Glomerular visceral epithelial cell (primary cell): ENCODE measurements around the gene BPIFB2.

ENCODE experiments used
- DNase-seq: peaks from one replicate; pipeline ENCODE4 v3.0.0-alpha.2; 2016; ENCODE audit errors: extremely low spot score

BPIFB2 gene

DNA sequence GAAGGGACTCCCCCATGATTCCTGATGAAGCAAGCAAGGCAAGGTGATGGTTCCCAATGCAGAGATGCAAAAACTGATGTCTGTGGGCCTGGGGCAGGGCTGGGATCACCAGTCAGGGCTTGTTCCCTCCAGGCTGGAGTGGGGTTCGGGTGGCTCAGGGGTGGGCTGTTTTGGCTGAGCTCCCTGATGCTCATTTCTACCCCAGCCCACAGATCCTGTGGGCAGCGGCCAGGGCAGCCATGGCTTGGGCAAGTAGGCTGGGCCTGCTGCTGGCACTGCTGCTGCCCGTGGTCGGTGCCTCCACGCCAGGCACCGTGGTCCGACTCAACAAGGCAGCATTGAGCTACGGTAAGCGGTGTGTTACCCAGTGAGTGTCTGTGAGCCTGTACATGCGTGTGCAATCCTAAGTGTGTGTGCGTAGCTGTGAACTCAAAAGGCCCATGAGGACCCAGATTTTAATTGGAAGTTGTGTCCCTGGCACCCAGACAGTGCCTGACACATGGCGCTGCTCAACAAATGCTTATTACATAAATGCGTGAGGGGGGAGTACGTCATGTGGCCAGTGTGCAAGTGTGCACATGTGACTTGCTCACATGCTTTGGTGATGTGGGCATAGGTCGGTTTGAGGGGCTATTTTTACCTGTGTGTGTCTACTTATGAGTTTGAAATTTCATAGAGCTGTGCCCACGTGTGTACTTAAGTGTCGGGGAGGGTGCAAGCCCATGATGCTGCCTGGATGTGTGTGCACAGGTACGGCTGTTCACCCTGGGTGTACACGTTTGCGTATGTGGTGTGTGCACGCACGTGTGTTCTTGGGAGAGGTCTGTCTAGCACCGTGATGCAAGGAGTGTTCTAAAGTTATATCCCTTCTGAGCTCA, 1.1 kb downstream of the BPIFB2 start:
- DNase-seq, result no peak

- no peak for DNase-seq
Observed at GRCh38 chr20:33009214-33010132, 2.0 kb downstream of the BPIFB2 start.

- DNase-seq, result no peak
Observed at GRCh38 chr20:33010133-33010504, 2.6 kb downstream of the BPIFB2 start.

- no peak for DNase-seq
Observed at GRCh38 chr20:33010674-33011449, 3.4 kb downstream of the BPIFB2 start.

- DNase-seq, result no peak
Observed at GRCh38 chr20:33012327-33013189, 5.1 kb downstream of the BPIFB2 start.

GRCh38 chr20:33013701-33014326, 6.3 kb downstream of the BPIFB2 start:
- no peak for DNase-seq

DNA sequence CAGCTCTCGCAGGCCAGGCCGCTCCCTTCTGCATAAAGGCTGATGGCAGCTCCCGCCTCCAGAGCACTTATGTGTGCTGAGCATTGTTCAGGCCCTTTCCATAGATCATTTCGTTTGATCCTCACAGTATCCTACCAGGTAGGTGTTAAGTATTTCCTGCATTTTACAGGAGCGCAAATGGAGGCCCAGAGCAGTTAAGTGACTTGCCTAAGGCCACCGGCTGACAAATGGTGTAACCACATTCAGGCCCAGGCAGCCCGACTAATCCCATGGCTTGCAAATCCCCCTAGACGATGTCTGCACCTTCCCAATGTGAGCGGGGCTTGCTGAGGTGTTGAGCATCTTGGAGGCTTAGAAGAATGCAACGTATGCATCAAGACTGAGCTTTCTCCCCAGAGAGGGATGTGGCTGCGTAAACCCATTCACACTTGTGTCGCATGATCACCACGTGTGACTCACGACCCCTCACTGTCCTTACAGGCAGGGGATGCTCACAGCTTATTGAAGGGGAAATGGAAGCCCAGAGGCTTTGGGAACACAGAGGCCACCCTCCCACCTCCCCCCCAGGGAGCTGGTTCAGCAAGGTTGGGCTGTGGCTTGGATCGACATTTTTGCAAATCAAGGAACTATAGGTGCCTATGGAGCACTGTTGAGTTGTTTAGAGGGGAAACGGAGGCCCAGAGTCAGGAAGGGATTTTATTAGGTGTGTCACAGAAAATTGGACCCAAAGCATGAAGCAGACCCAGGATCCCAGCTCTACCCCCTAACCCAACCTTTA, 7.0 kb downstream of the BPIFB2 start:
- DNase-seq, result no peak

DNA sequence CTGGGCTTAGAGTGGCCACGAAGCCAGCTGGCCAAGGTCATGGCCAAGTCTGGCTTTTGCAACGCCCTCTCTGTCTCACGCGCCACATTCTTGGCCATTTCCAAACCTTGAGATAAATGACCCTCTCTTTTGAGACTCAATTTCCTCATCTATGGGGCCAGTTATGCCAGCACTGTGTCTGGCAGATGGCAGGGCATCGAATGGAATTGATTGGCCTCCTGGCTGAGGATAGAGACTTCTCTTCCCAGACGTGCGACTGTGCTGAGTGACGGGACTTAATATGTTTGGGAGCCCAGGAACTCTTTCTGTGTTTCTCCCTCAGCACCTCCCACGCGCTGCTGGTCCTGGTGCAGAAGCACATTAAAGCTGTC, 7.6 kb downstream of the BPIFB2 start:
- DNase-seq, result no peak

- no peak for DNase-seq
Observed at GRCh38 chr20:33015700-33016580, 8.4 kb downstream of the BPIFB2 start.

DNA sequence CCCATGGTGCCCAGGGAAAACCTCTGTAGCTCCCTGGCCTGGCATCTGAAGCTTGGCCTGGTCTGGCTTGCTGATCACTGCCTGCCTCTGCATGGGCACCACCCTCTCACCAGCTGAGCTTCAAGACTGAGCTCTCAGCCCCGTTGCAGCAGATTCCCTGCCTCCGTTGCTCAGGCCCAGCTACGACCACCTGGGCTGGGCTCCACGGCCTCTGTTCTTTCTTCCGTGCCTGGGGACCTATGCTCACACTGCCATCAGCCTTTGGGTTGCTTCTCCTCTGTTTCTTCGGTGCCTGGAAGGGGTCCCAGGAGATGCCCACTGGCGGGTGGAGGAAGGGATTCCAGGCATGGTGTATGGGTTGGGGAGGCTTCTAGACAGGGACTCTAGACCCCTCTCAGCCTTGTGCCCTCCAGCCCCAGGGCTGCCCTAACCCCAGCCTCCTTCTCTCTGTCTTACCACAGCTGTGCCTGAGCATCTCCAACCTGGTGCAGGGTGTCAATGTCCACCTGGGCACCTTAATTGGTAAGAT, 9.1 kb downstream of the BPIFB2 start:
- no peak for DNase-seq

GRCh38 chr20:33017542-33017941, 10.0 kb downstream of the BPIFB2 start:
- DNase-seq, result no peak

DNA sequence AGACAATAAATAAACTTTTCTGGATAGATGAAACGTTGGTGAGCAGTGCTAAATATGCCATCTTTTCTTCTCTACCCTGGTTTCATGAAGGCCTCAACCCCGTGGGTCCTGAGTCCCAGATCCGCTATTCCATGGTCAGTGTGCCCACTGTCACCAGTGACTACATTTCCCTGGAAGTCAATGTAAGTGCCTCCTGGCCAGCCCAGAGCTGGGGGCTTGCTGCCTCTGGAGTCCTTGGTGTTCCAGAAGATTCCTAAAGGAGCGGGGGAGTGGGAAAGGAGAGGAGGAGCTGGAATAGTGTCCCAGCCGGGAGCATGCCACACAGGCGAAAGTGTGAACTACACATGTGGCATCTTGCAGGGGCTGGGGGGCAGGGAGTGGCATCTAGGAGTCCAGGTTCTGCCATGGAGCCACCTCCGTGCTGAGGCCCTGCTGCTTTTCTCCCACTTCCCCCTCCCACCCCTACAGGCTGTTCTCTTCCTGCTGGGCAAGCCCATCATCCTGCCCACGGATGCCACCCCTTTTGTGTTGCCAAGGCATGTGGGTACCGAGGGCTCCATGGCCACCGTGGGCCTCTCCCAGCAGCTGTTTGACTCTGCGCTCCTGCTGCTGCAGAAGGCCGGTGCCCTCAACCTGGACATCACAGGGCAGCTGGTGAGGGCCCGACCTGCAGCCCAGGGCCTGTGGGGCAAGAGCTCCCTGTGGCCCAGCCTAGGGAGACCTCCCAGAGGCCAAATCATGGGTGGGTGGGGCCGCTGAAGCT, 10.8 kb downstream of the BPIFB2 start:
- no peak for DNase-seq

GRCh38 chr20:33019465-33020277, 12.2 kb downstream of the BPIFB2 start:
- DNase-seq, result no peak

GRCh38 chr20:33020278-33021161, 13.0 kb downstream of the BPIFB2 start:
- no peak for DNase-seq

GRCh38 chr20:33021879-33022278, 14.4 kb downstream of the BPIFB2 start:
- DNase-seq, result no peak

GRCh38 chr20:33022289-33022688, 14.8 kb downstream of the BPIFB2 start:
- DNase-seq, result no peak
